Measurements from ENCODE around the gene CDH13. TPM values are rescaled to one million over a fixed set of nuclear protein-coding genes. Genes with fewer than 3 reads are reported as not detected.

CDH13 gene
- total and polyA plus RNA-seq, 2 experiments from 2014 or later = 1.6 to 4.4 TPM

GRCh38 chr16:82767808-82768207 is 141.0 kb downstream of the CDH13 start:
- H3K4me1 ChIP-seq (ENCODE audit: insufficient read depth) = no peaks in the 10 kb centered on the region
- Mint-ChIP-seq H3K27me3 (ENCODE audit: insufficient read depth, low read depth, poor library complexity) (peaks cover 6% of the 10 kb centered on the region), H3K4me1 (no peaks in the 10 kb centered on the region), H3K9me3 (no peaks in the 10 kb centered on the region), H3K4me3 (no peak overlapping the region), H3K36me3 (ENCODE audit: low read depth) (no peaks in the 10 kb centered on the region), H3K27ac (no peak overlapping the region)
- no peak overlapping the region for H2AFZ ChIP-seq
- H3K27me3 ChIP-seq (ENCODE audit: insufficient read depth) = no peaks in the 10 kb centered on the region
- ATAC-seq (no peak), DNase-seq (ENCODE audit: low spot score) (no peak)
- no peaks in the 10 kb centered on the region for H3K9me2 ChIP-seq (ENCODE audit: insufficient read depth)
- H4K20me1 ChIP-seq (replicated peaks; ENCODE audit: insufficient read depth) = no peaks in the 10 kb centered on the region
- H3K79me2 ChIP-seq (replicated peaks; ENCODE audit: insufficient read depth) = no peaks in the 10 kb centered on the region
- H3K36me3 ChIP-seq (ENCODE audit: insufficient read depth) = no peaks in the 10 kb centered on the region
- no peak overlapping the region for H3K4me2 ChIP-seq
- TF ChIP-seq JUNB (IDR thresholded peaks at IDR 0.05; ENCODE audit: unreplicated experiment) = no peak
- TF ChIP-seq ZNF462 (CRISPR knock-in tag; IDR thresholded peaks at IDR 0.05) = no peak
- no peak for TF ChIP-seq EZH2 (IDR thresholded peaks at IDR 0.05; ENCODE audit: low read depth, unreplicated experiment)
- no peak for TF ChIP-seq NANOG (IDR thresholded peaks at IDR 0.05; ENCODE audit: borderline replicate concordance)
- no peak for TF ChIP-seq ZNF114 (CRISPR knock-in tag; IDR thresholded peaks at IDR 0.05)
- TF ChIP-seq REST (IDR thresholded peaks at IDR 0.05; ENCODE audit: unreplicated experiment) = no peak
- no peak for TF ChIP-seq ZNF331 (CRISPR knock-in tag; IDR thresholded peaks at IDR 0.05; ENCODE audit: low read depth)
- no peak for TF ChIP-seq EZH2phosphoT487 (IDR thresholded peaks at IDR 0.05; ENCODE audit: unreplicated experiment)
- no peak overlapping the region for H3K4me3 ChIP-seq
- no peak overlapping the region for H3K27ac ChIP-seq (ENCODE audit: low read depth)
- H3F3A ChIP-seq (replicated peaks; ENCODE audit: low read depth) = no peaks in the 10 kb centered on the region

Data from GM23338 (cell line).